Mammary epithelial cell (primary cell): Measurements from ENCODE around the gene NFASC.

Experiments used
- EZH2 ChIP-seq: IDR thresholded peaks from 2 replicates; pipeline ENCODE4 v1.6.1; 2012; ENCODE audit warnings: low read length, inconsistent platforms, borderline replicate concordance
- TF ChIP-seq, protein P1 (sequence below), 2 donors: IDR thresholded peaks in 1 of 2; conservative IDR thresholded peaks in 1 of 2; 2 replicates each; pipeline ENCODE4 v1.5.1; 2011 to 2012; ENCODE audit warnings: inconsistent platforms in 2 of 2, low read length in 2 of 2, mild to moderate bottlenecking in 2 of 2, control low read depth in 1 of 2, low read depth in 1 of 2; ENCODE audit not compliant: insufficient read depth in 1 of 2; ENCODE audit errors: extremely low read depth in 1 of 2

- TF ChIP-seq, protein P1, sequence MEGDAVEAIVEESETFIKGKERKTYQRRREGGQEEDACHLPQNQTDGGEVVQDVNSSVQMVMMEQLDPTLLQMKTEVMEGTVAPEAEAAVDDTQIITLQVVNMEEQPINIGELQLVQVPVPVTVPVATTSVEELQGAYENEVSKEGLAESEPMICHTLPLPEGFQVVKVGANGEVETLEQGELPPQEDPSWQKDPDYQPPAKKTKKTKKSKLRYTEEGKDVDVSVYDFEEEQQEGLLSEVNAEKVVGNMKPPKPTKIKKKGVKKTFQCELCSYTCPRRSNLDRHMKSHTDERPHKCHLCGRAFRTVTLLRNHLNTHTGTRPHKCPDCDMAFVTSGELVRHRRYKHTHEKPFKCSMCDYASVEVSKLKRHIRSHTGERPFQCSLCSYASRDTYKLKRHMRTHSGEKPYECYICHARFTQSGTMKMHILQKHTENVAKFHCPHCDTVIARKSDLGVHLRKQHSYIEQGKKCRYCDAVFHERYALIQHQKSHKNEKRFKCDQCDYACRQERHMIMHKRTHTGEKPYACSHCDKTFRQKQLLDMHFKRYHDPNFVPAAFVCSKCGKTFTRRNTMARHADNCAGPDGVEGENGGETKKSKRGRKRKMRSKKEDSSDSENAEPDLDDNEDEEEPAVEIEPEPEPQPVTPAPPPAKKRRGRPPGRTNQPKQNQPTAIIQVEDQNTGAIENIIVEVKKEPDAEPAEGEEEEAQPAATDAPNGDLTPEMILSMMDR (conservative IDR thresholded peaks at IDR 0.05 in 1 of 2, IDR thresholded peaks at IDR 0.05 in 1 of 2; ENCODE audit: extremely low read depth in 1 of 2, insufficient read depth in 1 of 2, low read depth in 1 of 2, low read length in 2 of 2) = no peak
- TF ChIP-seq EZH2 = no peak
These were observed 4.6 kb downstream of the NFASC start for GRCh38 chr1:204875255-204875654.
